Measurements from ENCODE around the gene FBXL19. TPM values are rescaled to one million over a fixed set of nuclear protein-coding genes. Genes with fewer than 3 reads are reported as not detected.

Gene FBXL19
- total and polyA plus RNA-seq, 2 of the 13 experiments (the other 11 are each of a cell fraction or from before 2014, with no cell fraction given), result 6.0 to 13.7 TPM

GRCh38 chr16:30874821-30875717 is 48.3 kb upstream of the FBXL19 start (continued):
- TF ChIP-seq ZBTB10 (CRISPR knock-in tag; IDR thresholded peaks at IDR 0.05; ENCODE audit: borderline replicate concordance) (no peak; the same call in 1 of the 2 replicates), ZNF605 (CRISPR knock-in tag; IDR thresholded peaks at IDR 0.05) (peak; percentile 71), HOXA9 (CRISPR knock-in tag; IDR thresholded peaks at IDR 0.05; ENCODE audit: borderline replicate concordance) (peak; percentile 94), ZNF343 (CRISPR knock-in tag; IDR thresholded peaks at IDR 0.05) (peak; percentile 97; the same call in 1 of the 2 replicates), ISX (CRISPR knock-in tag; conservative IDR thresholded peaks at IDR 0.05) (no peak; the same call in 1 of the 2 replicates), ZBTB25 (CRISPR knock-in tag; IDR thresholded peaks at IDR 0.05) (peak; percentile 97), ZNF350 (CRISPR knock-in tag; IDR thresholded peaks at IDR 0.05; ENCODE audit: borderline replicate concordance, low read depth) (peak; percentile 99), EHMT2 (IDR thresholded peaks at IDR 0.05; ENCODE audit: borderline replicate concordance, low read depth, low read length) (no peak), SMYD3 (CRISPR knock-in tag; IDR thresholded peaks at IDR 0.05) (peak; percentile 97), ZNF543 (CRISPR knock-in tag; IDR thresholded peaks at IDR 0.05) (peak; percentile 92), SAP130 (CRISPR knock-in tag; IDR thresholded peaks at IDR 0.05; ENCODE audit: low read depth) (peak; percentile 99), ZNF230 (CRISPR knock-in tag; IDR thresholded peaks at IDR 0.05) (peak; percentile 99), ZNF354B (CRISPR knock-in tag; IDR thresholded peaks at IDR 0.05) (peak; percentile 98; the same call in 1 of the 2 replicates), HBP1 (CRISPR knock-in tag; IDR thresholded peaks at IDR 0.05; ENCODE audit: low read depth) (peak; percentile 97), PCBP1 (IDR thresholded peaks at IDR 0.05; ENCODE audit: borderline replicate concordance, low read depth, low read length) (peak; percentile 41; the same call in 1 of the 2 replicates), ZNF18 (CRISPR knock-in tag; IDR thresholded peaks at IDR 0.05; ENCODE audit: insufficient replicate concordance) (peak; percentile 94), SYNCRIP (IDR thresholded peaks at IDR 0.05; ENCODE audit: insufficient read depth, low read depth, low read length) (no peak), ZSCAN30 (CRISPR knock-in tag; IDR thresholded peaks at IDR 0.05) (peak; percentile 89; the same call in 1 of the 2 replicates), ZMAT5 (CRISPR knock-in tag; IDR thresholded peaks at IDR 0.05; ENCODE audit: borderline replicate concordance, low read depth) (no peak), SRSF1 (optimal IDR thresholded peaks at IDR 0.05; ENCODE audit: low read depth, low read length) (peak; percentile 78)

Measured in HepG2 (cell line).